CD14-positive monocyte (primary cell): ENCODE results near the gene RHBDL3. TPM values are rescaled to one million over a fixed set of nuclear protein-coding genes. Genes with fewer than 3 reads are reported as not detected.

Experiments used
- DNase-seq, 3 donors: peaks; one replicate each; pipeline ENCODE4 v3.0.0-alpha.2; 2011 to 2022
- H2AFZ ChIP-seq: 2 replicates; pipeline ENCODE4 v1.6.0; 2012; ENCODE audit warnings: mild to moderate bottlenecking, low read depth, low read length, inconsistent platforms; ENCODE audit not compliant: insufficient read depth, poor library complexity, severe bottlenecking
- H3K27ac ChIP-seq, 2 donors: 1 replicate in 1 of 2; 2 replicates in 1 of 2; pipeline ENCODE4 v1.5.1; 2012 to 2013; ENCODE audit warnings: low read length in 2 of 2, control low read depth in 1 of 2, inconsistent platforms in 1 of 2, low read depth in 1 of 2, mild to moderate bottlenecking in 1 of 2
- H3K27me3 ChIP-seq, 2 donors: one replicate each; pipeline versions ENCODE4 v1.6.0 to v1.6.1; 2011 to 2013; ENCODE audit warnings: low read length in 2 of 2; ENCODE audit not compliant: control insufficient read depth in 2 of 2, insufficient read depth in 2 of 2
- H3K36me3 ChIP-seq, 2 donors: replicated peaks in 1 of 2; 1 replicate in 1 of 2; 2 replicates in 1 of 2; pipeline versions ENCODE4 v1.5.1 to v1.6.1; 2012 to 2013; ENCODE audit warnings: low read length in 2 of 2, control low read depth in 1 of 2, inconsistent platforms in 1 of 2, mild to moderate bottlenecking in 1 of 2; ENCODE audit not compliant: insufficient read depth in 2 of 2, control insufficient read depth in 1 of 2
- H3K4me1 ChIP-seq, 2 donors: 1 replicate in 1 of 2; 2 replicates in 1 of 2; pipeline versions ENCODE4 v1.5.1 to v1.6.1; 2012 to 2013; ENCODE audit warnings: low read length in 2 of 2, control low read depth in 1 of 2, inconsistent platforms in 1 of 2, mild to moderate bottlenecking in 1 of 2, moderate library complexity in 1 of 2; ENCODE audit not compliant: insufficient read depth in 2 of 2, control insufficient read depth in 1 of 2
- H3K4me2 ChIP-seq: replicated peaks from 2 replicates; pipeline ENCODE3; 2012; ENCODE audit warnings: low read length, moderate library complexity, mild to moderate bottlenecking; ENCODE audit not compliant: poor library complexity, severe bottlenecking; ENCODE audit errors: extremely low read depth
- H3K4me3 ChIP-seq, 3 experiments: fragments of 200-600 bp in 1 of 3; sonication (generic) in 1 of 3; replicated peaks in 1 of 3; 1 replicate in 2 of 3; 2 replicates in 1 of 3; pipeline ENCODE4 v1.5.1; 2011 to 2013; ENCODE audit warnings: low read length in 3 of 3, mild to moderate bottlenecking in 3 of 3, control low read depth in 2 of 3, low read depth in 2 of 3, inconsistent platforms in 1 of 3, moderate library complexity in 1 of 3
- H3K79me2 ChIP-seq: 2 replicates; pipeline ENCODE4 v1.6.0; 2012; ENCODE audit warnings: mild to moderate bottlenecking, control low read depth, inconsistent platforms, low read length, moderate library complexity; ENCODE audit not compliant: insufficient read depth
- H3K9ac ChIP-seq: 2 replicates; pipeline ENCODE4 v1.6.0; 2017; ENCODE audit warnings: low read length, mild to moderate bottlenecking; ENCODE audit not compliant: insufficient read depth, poor library complexity, severe bottlenecking
- H3K9me3 ChIP-seq, 2 donors: replicated peaks in 1 of 2; 1 replicate in 1 of 2; 2 replicates in 1 of 2; pipeline versions ENCODE4 v1.5.1 to v1.6.1; 2012 to 2013; ENCODE audit warnings: low read length in 2 of 2, control low read depth in 1 of 2; ENCODE audit not compliant: control insufficient read depth in 1 of 2, insufficient read depth in 1 of 2
- H4K20me1 ChIP-seq: 2 replicates; pipeline ENCODE4 v1.6.0; 2012; ENCODE audit warnings: mild to moderate bottlenecking, low read length, control low read depth, moderate library complexity; ENCODE audit not compliant: insufficient read depth
- H3K27ac Mint-ChIP-seq, 7 donors: one replicate each; pipeline ENCODE4 v1.8.0; 2020; ENCODE audit warnings: mild to moderate bottlenecking in 7 of 7, mixed read lengths in 7 of 7, moderate library complexity in 6 of 7, inconsistent platforms in 2 of 7
- H3K27me3 Mint-ChIP-seq, 3 donors: one replicate each; pipeline ENCODE4 v1.8.0; 2021 to 2022; ENCODE audit warnings: low read depth in 3 of 3, mild to moderate bottlenecking in 3 of 3, mixed read lengths in 3 of 3, moderate library complexity in 3 of 3, inconsistent platforms in 1 of 3
- H3K36me3 Mint-ChIP-seq, 2 donors: one replicate each; pipeline ENCODE4 v1.8.0; 2020; ENCODE audit warnings: mixed read lengths in 2 of 2, inconsistent platforms in 1 of 2, mild to moderate bottlenecking in 1 of 2
- H3K4me1 Mint-ChIP-seq: one replicate; pipeline ENCODE4 v1.8.0; 2020; ENCODE audit warnings: mild to moderate bottlenecking, mixed read lengths
- H3K4me3 Mint-ChIP-seq, 2 donors: one replicate each; pipeline ENCODE4 v1.8.0; 2020; ENCODE audit warnings: mild to moderate bottlenecking in 2 of 2, mixed read lengths in 2 of 2, moderate library complexity in 1 of 2
- H3K9me3 Mint-ChIP-seq, 7 donors: one replicate each; pipeline ENCODE4 v1.8.0; 2020 to 2022; ENCODE audit warnings: mixed read lengths in 7 of 7, mild to moderate bottlenecking in 6 of 7, moderate library complexity in 6 of 7, inconsistent platforms in 2 of 7
- CTCF ChIP-seq: fragments of 200-600 bp; IDR thresholded peaks from one replicate; pipeline ENCODE4 v1.8.0; 2022; ENCODE audit warnings: antibody characterized with exemption, mild to moderate bottlenecking
- WGBS: methylation state at CpG from one replicate; pipeline ENCODE4 v1.1.5; 2013; ENCODE audit warnings: missing lambda C conversion rate; ENCODE audit not compliant: insufficient coverage; 5-methylcytosine and 5-hydroxymethylcytosine counted together
- intact Hi-C, 2 donors: fragments of 100-400 bp; cut with micrococcal nuclease; formaldehyde crosslinking; loops; one replicate each; pipeline versions ENCODE4 v1.15.0 to v1.15.1; 2023
- polyA plus RNA-seq, 3 donors: library from polyadenylated mRNA; depleted of rRNA in 1 of 3; unstranded in 2 of 3; stranded (reverse) in 1 of 3; fragments of 300-500 nt in 2 of 3; fragments of >200 nt in 1 of 3; fragmentation: Illumina TruSeq in 2 of 3; gene quantifications; 1 replicate in 2 of 3; 2 replicates in 1 of 3; pipeline ENCODE4 v1.2.3, GENCODE V29; 2012 to 2021

Gene RHBDL3
- polyA plus RNA-seq, 3 donors = 0.05 TPM; not detected in 2

- no peaks in the 10 kb centered on the region for H3K27me3 Mint-ChIP-seq
- TF ChIP-seq CTCF = no peak
- H3K4me1 Mint-ChIP-seq = peaks cover 44% of the 10 kb centered on the region
- H3K9me3 ChIP-seq = no peaks in the 10 kb centered on the region
- peak overlapping the region; percentile 21 for H2AFZ ChIP-seq
- H3K9ac ChIP-seq = no peak overlapping the region
- peaks cover 4% of the 10 kb centered on the region for H3K79me2 ChIP-seq
- H3K4me2 ChIP-seq = peak overlapping the region; percentile 62
- peak overlapping the region in 3 of 7 donors; percentile 38 to 74 (median 58) for H3K27ac Mint-ChIP-seq
- no peak overlapping the region for H3K4me3 Mint-ChIP-seq
- intact Hi-C loops = no loop called here
- H3K9me3 Mint-ChIP-seq = no peaks in the 10 kb centered on the region
- no peak overlapping the region for H3K27ac ChIP-seq
- H4K20me1 ChIP-seq = no peaks in the 10 kb centered on the region
- DNase-seq = no peak
- H3K27me3 ChIP-seq = no peaks in the 10 kb centered on the region
- H3K4me1 ChIP-seq = peaks cover 33 to 36% of the 10 kb centered on the region in 2 donors
- peaks cover 13 to 15% of the 10 kb centered on the region in 2 donors for H3K36me3 Mint-ChIP-seq
- H3K4me3 ChIP-seq = peak overlapping the region in 1 of 3 experiments; percentile 54
- WGBS = no CpG with 5 or more reads among the region's 3 CpGs
- H3K36me3 ChIP-seq = peaks cover 11 to 15% of the 10 kb centered on the region in 2 donors
Measured at GRCh38 chr17:32330147-32330546, 64.5 kb downstream of the RHBDL3 start.

- WGBS = no CpG with 5 or more reads among the region's 3 CpGs
- Mint-ChIP-seq H3K27ac (peak overlapping the region; percentile 22 to 76 (median 69)), H3K27me3 (no peaks in the 10 kb centered on the region), H3K36me3 (peaks cover 15 to 17% of the 10 kb centered on the region in 2 donors), H3K4me1 (peaks cover 44% of the 10 kb centered on the region), H3K4me3 (peak overlapping the region; percentile 13 to 71), H3K9me3 (no peaks in the 10 kb centered on the region)
- H3K27me3 ChIP-seq = no peaks in the 10 kb centered on the region
- peak overlapping the region in 1 of 3 experiments; percentile 54 for H3K4me3 ChIP-seq
- peak in 2 of 3 donors; percentile 13 to 44 for DNase-seq
- intact Hi-C loops = no loop called here
- H3K79me2 ChIP-seq = peaks cover 4% of the 10 kb centered on the region
- H3K4me1 ChIP-seq = peaks cover 33 to 36% of the 10 kb centered on the region in 2 donors
- H3K4me2 ChIP-seq = peak overlapping the region; percentile 62
- no peak for TF ChIP-seq CTCF
- no peaks in the 10 kb centered on the region for H4K20me1 ChIP-seq
- no peak overlapping the region for H3K9ac ChIP-seq
- H3K36me3 ChIP-seq = peaks cover 13 to 28% of the 10 kb centered on the region in 2 donors
- H3K27ac ChIP-seq = peak overlapping the region; percentile 42 to 67
- no peaks in the 10 kb centered on the region for H3K9me3 ChIP-seq
- no peak overlapping the region for H2AFZ ChIP-seq
Measured at GRCh38 chr17:32331243-32332040, 65.8 kb downstream of the RHBDL3 start.
